Spleen (tissue), 11 donors: Measurements from ENCODE around the gene TGM3. TPM values are rescaled to one million over a fixed set of nuclear protein-coding genes. Genes with fewer than 3 reads are reported as not detected.

Experiments
- DNase-seq: peaks from one replicate; pipeline ENCODE4 v3.0.0-alpha.2; 2020
- H3K27ac ChIP-seq, 8 donors: fragments of 200-600 bp; sonication (generic) in 7 of 8; 1 replicate in 4 of 8; 2 replicates in 4 of 8; pipeline versions ENCODE4 v1.5.0 to v1.8.0; 2016 to 2021; ENCODE audit warnings: inconsistent platforms in 4 of 8, mild to moderate bottlenecking in 4 of 8, moderate library complexity in 1 of 8
- H3K27me3 ChIP-seq, 7 donors: fragments of 200-600 bp; sonication (generic) in 6 of 7; replicated peaks in 1 of 7; 1 replicate in 4 of 7; 2 replicates in 3 of 7; pipeline versions ENCODE4 v1.5.0 to v1.8.0; 2016 to 2021; ENCODE audit warnings: inconsistent platforms in 3 of 7, mild to moderate bottlenecking in 1 of 7
- H3K36me3 ChIP-seq, 6 donors: fragments of 200-600 bp; sonication (generic) in 5 of 6; 1 replicate in 4 of 6; 2 replicates in 2 of 6; pipeline versions ENCODE4 v1.5.0 to v1.8.0; 2016 to 2021; ENCODE audit warnings: inconsistent platforms in 2 of 6
- H3K4me1 ChIP-seq, 6 donors: fragments of 200-600 bp; sonication (generic) in 5 of 6; 1 replicate in 3 of 6; 2 replicates in 3 of 6; pipeline versions ENCODE4 v1.5.0 to v1.8.0; 2016 to 2021; ENCODE audit warnings: inconsistent platforms in 3 of 6
- H3K4me3 ChIP-seq, 8 donors: fragments of 200-600 bp; sonication (generic) in 7 of 8; 1 replicate in 4 of 8; 2 replicates in 4 of 8; pipeline versions ENCODE4 v1.5.0 to v1.8.0; 2016 to 2021; ENCODE audit warnings: inconsistent platforms in 4 of 8, mild to moderate bottlenecking in 4 of 8, moderate library complexity in 2 of 8
- H3K9me3 ChIP-seq, 8 donors: fragments of 200-600 bp; sonication (generic) in 7 of 8; 1 replicate in 4 of 8; 2 replicates in 4 of 8; pipeline versions ENCODE4 v1.5.0 to v1.8.0; 2016 to 2021; ENCODE audit warnings: inconsistent platforms in 4 of 8
- CTCF ChIP-seq, 11 experiments: fragments of 200-600 bp in 7 of 11; fragments of 450-650 bp in 4 of 11; sonication (generic) in 4 of 11; IDR thresholded peaks in 8 of 11; conservative IDR thresholded peaks in 3 of 11; 1 replicate in 7 of 11; 2 replicates in 4 of 11; pipeline versions ENCODE4 v1.4.0 to v1.8.0; 2016 to 2021; ENCODE audit warnings: antibody characterized with exemption in 11 of 11, inconsistent platforms in 4 of 11, mild to moderate bottlenecking in 1 of 11
- POLR2A ChIP-seq, 3 donors: fragments of 450-650 bp; IDR thresholded peaks; one replicate each; pipeline ENCODE4 v1.5.1; 2017; ENCODE audit warnings: antibody characterized with exemption in 3 of 3, mild to moderate bottlenecking in 1 of 3
- POLR2AphosphoS5 ChIP-seq, 3 donors: sonication (generic); formaldehyde crosslinking; IDR thresholded peaks; one replicate each; pipeline ENCODE4 v1.5.1; 2017; ENCODE audit warnings: antibody characterized with exemption in 3 of 3
- WGBS, 5 donors: extraction: QIAGEN DNeasy Blood & Tissue Kit in 3 of 5; methylation state at CpG; one replicate each; pipeline versions ENCODE4 v1.1.5 to v1.1.7; 2013 to 2018; 5-methylcytosine and 5-hydroxymethylcytosine counted together
- intact Hi-C: fragments of 100-400 bp; cut with DNase I; formaldehyde crosslinking; loops from one replicate; pipeline ENCODE4 v1.15.0; 2023; ENCODE audit warnings: low total_unique reads
- polyA plus RNA-seq, 3 donors: library from polyadenylated mRNA; stranded (reverse); fragments of 200-250 nt; gene quantifications; one replicate each; pipeline ENCODE4 v1.2.1, GENCODE V29; 2013
- total RNA-seq, 7 donors: library from RNA; depleted of rRNA in 3 of 7; stranded (reverse); fragments of >200 nt in 3 of 7; fragmentation: NEBNext Ultra II Directional in 4 of 7; extraction: Animal tissue kit (Norgen Biotek cat#: 25700) in 4 of 7; gene quantifications; one replicate each; pipeline versions ENCODE4 v1.1.0 to v1.2.1, GENCODE V29; 2016 to 2021
- donor health status: healthy with polysubstance abuse.
- donor health status: DM: no; HTN: no; CAD: no; lungs with moderate emphysema.
- donor health status: DM: no; HTN: no; CAD: no.
- donor health status: Bipolar disorder and iron deficiency.
- donor health status: healthy.
- donor health status: DM: no; HTN: no; CAD: no.
- donor health status: DM: yes; HTN: yes; CAD: no.

TGM3 gene
- total and polyA plus RNA-seq, 10 donors = 0.09 to 0.64 (median 0.43) TPM; not detected in 3

- Histone ChIP-seq H3K36me3 (no peaks in the 10 kb centered on the region), H3K4me1 (peaks cover 6 to 41% (median 17%) of the 10 kb centered on the region in 6 donors), H3K27me3 (no peaks in the 10 kb centered on the region), H3K27ac (peak overlapping the region in 3 of 8 donors; percentile 81 to 93 (median 89)), H3K9me3 (no peaks in the 10 kb centered on the region), H3K4me3 (no peak overlapping the region)
- intact Hi-C loops = no loop called here
- 90 to 100% (median 91%) methylated on average over 3 of the region's 3 CpGs for WGBS, 5 donors
- TF ChIP-seq CTCF (IDR thresholded peaks at IDR 0.05 in 8 of 11, conservative IDR thresholded peaks at IDR 0.05 in 3 of 11) (no peak), POLR2AphosphoS5 (IDR thresholded peaks at IDR 0.05) (no peak), POLR2A (IDR thresholded peaks at IDR 0.05) (no peak)
- DNase-seq = no peak
Measured at GRCh38 chr20:2287504-2287903, 8.3 kb upstream of the TGM3 start.

- no peak for DNase-seq
- intact Hi-C loops = no loop called here
Measured at GRCh38 chr20:2289475-2289874, 6.3 kb upstream of the TGM3 start.

GRCh38 chr20:2290486-2290885, 5.3 kb upstream of the TGM3 start:
- intact Hi-C loops = no loop called here
- 94 to 99% (median 95%) methylated on average over 5 of the region's 5 CpGs for WGBS, 5 donors
- no peak for DNase-seq
- peak overlapping the region in 1 of 8 donors; percentile 54 for H3K4me3 ChIP-seq
- peaks cover 6 to 52% (median 18%) of the 10 kb centered on the region in 6 donors for H3K4me1 ChIP-seq
- no peaks in the 10 kb centered on the region for H3K9me3 ChIP-seq
- H3K27ac ChIP-seq = peak overlapping the region in 6 of 8 donors; percentile 81 to 93 (median 89)
- no peaks in the 10 kb centered on the region for H3K27me3 ChIP-seq
- TF ChIP-seq POLR2A (IDR thresholded peaks at IDR 0.05) = no peak
- TF ChIP-seq CTCF (IDR thresholded peaks at IDR 0.05 in 8 of 11, conservative IDR thresholded peaks at IDR 0.05 in 3 of 11) = no peak
- TF ChIP-seq POLR2AphosphoS5 (IDR thresholded peaks at IDR 0.05) = no peak
- H3K36me3 ChIP-seq = no peaks in the 10 kb centered on the region

More at GRCh38 chr20:2289475-2289874, 6.3 kb upstream of the TGM3 start:
- 20 to 39% (median 26%) methylated on average over 11 of the region's 11 CpGs for WGBS, 5 donors
- peaks cover 6 to 52% (median 18%) of the 10 kb centered on the region in 6 donors for H3K4me1 ChIP-seq
- H3K27ac ChIP-seq = peak overlapping the region in 7 of 8 donors; percentile 74 to 93 (median 89)
- TF ChIP-seq CTCF (IDR thresholded peaks at IDR 0.05 in 8 of 11, conservative IDR thresholded peaks at IDR 0.05 in 3 of 11) (no peak), POLR2AphosphoS5 (IDR thresholded peaks at IDR 0.05) (peak in 1 of 3 donors; percentile 21)
- no peaks in the 10 kb centered on the region for H3K9me3 ChIP-seq
- peak overlapping the region in 1 of 8 donors; percentile 54 for H3K4me3 ChIP-seq
- H3K27me3 ChIP-seq = no peaks in the 10 kb centered on the region
- H3K36me3 ChIP-seq = no peaks in the 10 kb centered on the region

- H3K36me3 ChIP-seq = no peaks in the 10 kb centered on the region
- H3K27ac ChIP-seq = peak overlapping the region in 7 of 8 donors; percentile 58 to 88 (median 82)
- no peaks in the 10 kb centered on the region for H3K9me3 ChIP-seq
- WGBS, 5 donors = 60 to 90% (median 79%) methylated on average over 7 to 8 of the region's 8 CpGs
- no peaks in the 10 kb centered on the region for H3K27me3 ChIP-seq
- intact Hi-C loops = no loop called here
- peak; percentile 83 for DNase-seq
- TF ChIP-seq POLR2A (IDR thresholded peaks at IDR 0.05) = no peak
- TF ChIP-seq CTCF (IDR thresholded peaks at IDR 0.05 in 8 of 11, conservative IDR thresholded peaks at IDR 0.05 in 3 of 11) = peak in 2 of 11 experiments; percentile 12 to 45
- peak in 1 of 3 donors; percentile 63 for TF ChIP-seq POLR2AphosphoS5 (IDR thresholded peaks at IDR 0.05)
- H3K4me3 ChIP-seq = peak overlapping the region in 1 of 8 donors; percentile 32
- peaks cover 6 to 53% (median 21%) of the 10 kb centered on the region in 6 donors for H3K4me1 ChIP-seq
Measured at GRCh38 chr20:2292416-2293110, 3.2 kb upstream of the TGM3 start.
